ENCODE results near the gene TMEM198. TPM values are rescaled to one million over a fixed set of nuclear protein-coding genes. Genes with fewer than 3 reads are reported as not detected.

TMEM198 gene
- total RNA-seq, 1 donor from 2014 or later = 6.1 TPM

GRCh38 chr2:219514196-219514761, 29.5 kb upstream of the TMEM198 start, which contains the start of gene ASIC4:
TSS of gene ASIC4 (plus strand) at chr2:219514482. CDS start at chr2:219514725, 243 bp downstream.
- Mint-ChIP-seq H3K4me3 (ENCODE audit: unreplicated experiment) (peak within 1 kb of the TSS; percentile 35), H3K9me3 (ENCODE audit: low read depth) (no peaks in the 10 kb centered on the region), H3K27ac (ENCODE audit: unreplicated experiment) (peak within 1 kb of the TSS; percentile 66), H3K4me1 (ENCODE audit: low read depth) (peaks cover 27% of the 10 kb centered on the region), H3K36me3 (ENCODE audit: low read depth) (no peaks in the 10 kb centered on the region), H3K27me3 (ENCODE audit: low read depth) (peaks cover 62% of the 10 kb centered on the region)
- TF ChIP-seq CTCF (IDR thresholded peaks at IDR 0.05) = no peak
- DNase-seq (ENCODE audit: low spot score) = no peak

- no peak for DNase-seq (ENCODE audit: low spot score)
- H3K27ac Mint-ChIP-seq (ENCODE audit: unreplicated experiment) = no peak overlapping the region
- H3K9me3 Mint-ChIP-seq (ENCODE audit: low read depth) = no peaks in the 10 kb centered on the region
- H3K4me3 Mint-ChIP-seq (ENCODE audit: unreplicated experiment) = no peak overlapping the region
- no peaks in the 10 kb centered on the region for H3K36me3 Mint-ChIP-seq (ENCODE audit: low read depth)
- TF ChIP-seq CTCF (IDR thresholded peaks at IDR 0.05) = no peak
- peaks cover 62% of the 10 kb centered on the region for H3K27me3 Mint-ChIP-seq (ENCODE audit: low read depth)
- peaks cover 22% of the 10 kb centered on the region for H3K4me1 Mint-ChIP-seq (ENCODE audit: low read depth)
These were observed 29.0 kb upstream of the TMEM198 start for GRCh38 chr2:219514836-219515235.

GRCh38 chr2:219515874-219516629, 27.8 kb upstream of the TMEM198 start:
- peaks cover 20% of the 10 kb centered on the region for H3K4me1 Mint-ChIP-seq (ENCODE audit: low read depth)
- H3K36me3 Mint-ChIP-seq (ENCODE audit: low read depth) = no peaks in the 10 kb centered on the region
- H3K4me3 Mint-ChIP-seq (ENCODE audit: unreplicated experiment) = no peak overlapping the region
- no peak for TF ChIP-seq CTCF (IDR thresholded peaks at IDR 0.05)
- DNase-seq (ENCODE audit: low spot score) = no peak
- H3K27ac Mint-ChIP-seq (ENCODE audit: unreplicated experiment) = no peak overlapping the region
- H3K9me3 Mint-ChIP-seq (ENCODE audit: low read depth) = no peaks in the 10 kb centered on the region
- peaks cover 55% of the 10 kb centered on the region for H3K27me3 Mint-ChIP-seq (ENCODE audit: low read depth)

- no peak for TF ChIP-seq CTCF (IDR thresholded peaks at IDR 0.05)
- H3K36me3 Mint-ChIP-seq (ENCODE audit: low read depth) = no peaks in the 10 kb centered on the region
- DNase-seq (ENCODE audit: low spot score) = no peak
- H3K27me3 Mint-ChIP-seq (ENCODE audit: low read depth) = peaks cover 49% of the 10 kb centered on the region
- H3K9me3 Mint-ChIP-seq (ENCODE audit: low read depth) = no peaks in the 10 kb centered on the region
- H3K4me1 Mint-ChIP-seq (ENCODE audit: low read depth) = peaks cover 28% of the 10 kb centered on the region
- no peak overlapping the region for H3K27ac Mint-ChIP-seq (ENCODE audit: unreplicated experiment)
- H3K4me3 Mint-ChIP-seq (ENCODE audit: unreplicated experiment) = no peak overlapping the region
These were observed 26.9 kb upstream of the TMEM198 start for GRCh38 chr2:219516888-219517287.

- peaks cover 31% of the 10 kb centered on the region for H3K4me1 Mint-ChIP-seq (ENCODE audit: low read depth)
- no peak for TF ChIP-seq CTCF (IDR thresholded peaks at IDR 0.05)
- peaks cover 42% of the 10 kb centered on the region for H3K27me3 Mint-ChIP-seq (ENCODE audit: low read depth)
- no peaks in the 10 kb centered on the region for H3K9me3 Mint-ChIP-seq (ENCODE audit: low read depth)
- no peak overlapping the region for H3K27ac Mint-ChIP-seq (ENCODE audit: unreplicated experiment)
- no peak for DNase-seq (ENCODE audit: low spot score)
- H3K4me3 Mint-ChIP-seq (ENCODE audit: unreplicated experiment) = no peak overlapping the region
- H3K36me3 Mint-ChIP-seq (ENCODE audit: low read depth) = no peaks in the 10 kb centered on the region
These were observed 25.7 kb upstream of the TMEM198 start for GRCh38 chr2:219517954-219518778.
